Activated naive CD8-positive, alpha-beta T cell (primary cell): ENCODE data around the gene TRIML2.

Source experiments
- H3K27ac Mint-ChIP-seq: one replicate; pipeline ENCODE4 v1.8.0; 2021; ENCODE audit warnings: mixed read lengths
- H3K27me3 Mint-ChIP-seq: one replicate; pipeline ENCODE4 v1.8.0; 2021; ENCODE audit warnings: mixed read lengths
- H3K36me3 Mint-ChIP-seq: one replicate; pipeline ENCODE4 v1.8.0; 2021; ENCODE audit warnings: mixed read lengths
- H3K4me1 Mint-ChIP-seq: one replicate; pipeline ENCODE4 v1.8.0; 2021; ENCODE audit warnings: low read depth, mixed read lengths
- H3K4me3 Mint-ChIP-seq: one replicate; pipeline ENCODE4 v1.8.0; 2021; ENCODE audit warnings: mild to moderate bottlenecking, mixed read lengths
- H3K9me3 Mint-ChIP-seq: one replicate; pipeline ENCODE4 v1.8.0; 2021; ENCODE audit warnings: low read depth, mixed read lengths

Gene TRIML2

GRCh38 chr4:188109157-188109755 lies at the start of gene TRIML2:
TSS of gene TRIML2 (minus strand) at chr4:188109603. CDS start at chr4:188105368, 4,235 bp downstream.
- no peaks in the 10 kb centered on the region for H3K4me1 Mint-ChIP-seq
- H3K4me3 Mint-ChIP-seq: no peak within 1 kb of the TSS
- peaks cover 6% of the 10 kb centered on the region for H3K9me3 Mint-ChIP-seq
- no peak within 1 kb of the TSS for H3K27ac Mint-ChIP-seq
- no peaks in the 10 kb centered on the region for H3K27me3 Mint-ChIP-seq
- H3K36me3 Mint-ChIP-seq: no peaks in the 10 kb centered on the region

- Mint-ChIP-seq H3K4me3 (no peak overlapping the region), H3K27ac (no peak overlapping the region), H3K4me1 (no peaks in the 10 kb centered on the region), H3K36me3 (no peaks in the 10 kb centered on the region), H3K9me3 (no peaks in the 10 kb centered on the region), H3K27me3 (no peaks in the 10 kb centered on the region)
Measured at GRCh38 chr4:188158336-188158735, 48.9 kb upstream of the TRIML2 start.

GRCh38 chr4:188154668-188155405 lies 45.4 kb upstream of the TRIML2 start:
- Mint-ChIP-seq H3K27me3 (no peaks in the 10 kb centered on the region), H3K9me3 (no peaks in the 10 kb centered on the region)

GRCh38 chr4:188147776-188148175 lies 38.4 kb upstream of the TRIML2 start:
- Mint-ChIP-seq H3K27ac (no peak overlapping the region), H3K27me3 (no peaks in the 10 kb centered on the region), H3K36me3 (no peaks in the 10 kb centered on the region), H3K9me3 (no peaks in the 10 kb centered on the region), H3K4me3 (no peak overlapping the region), H3K4me1 (no peaks in the 10 kb centered on the region)

More at GRCh38 chr4:188154668-188155405, 45.4 kb upstream of the TRIML2 start:
- H3K4me3 Mint-ChIP-seq: no peak overlapping the region
- H3K36me3 Mint-ChIP-seq: no peaks in the 10 kb centered on the region
- no peak overlapping the region for H3K27ac Mint-ChIP-seq
- H3K4me1 Mint-ChIP-seq: no peaks in the 10 kb centered on the region

- H3K4me3 Mint-ChIP-seq: no peak overlapping the region
- H3K9me3 Mint-ChIP-seq: no peaks in the 10 kb centered on the region
- H3K36me3 Mint-ChIP-seq: no peaks in the 10 kb centered on the region
- no peaks in the 10 kb centered on the region for H3K4me1 Mint-ChIP-seq
- no peak overlapping the region for H3K27ac Mint-ChIP-seq
- H3K27me3 Mint-ChIP-seq: no peaks in the 10 kb centered on the region
Measured at GRCh38 chr4:188147176-188147575, 37.8 kb upstream of the TRIML2 start.

- H3K27me3 Mint-ChIP-seq: no peaks in the 10 kb centered on the region
- no peak overlapping the region for H3K4me3 Mint-ChIP-seq
- no peaks in the 10 kb centered on the region for H3K9me3 Mint-ChIP-seq
- no peaks in the 10 kb centered on the region for H3K4me1 Mint-ChIP-seq
- no peak overlapping the region for H3K27ac Mint-ChIP-seq
- no peaks in the 10 kb centered on the region for H3K36me3 Mint-ChIP-seq
Measured at GRCh38 chr4:188146618-188147017, 37.2 kb upstream of the TRIML2 start.

- Mint-ChIP-seq H3K4me3 (no peak overlapping the region), H3K9me3 (no peaks in the 10 kb centered on the region), H3K36me3 (no peaks in the 10 kb centered on the region), H3K4me1 (no peaks in the 10 kb centered on the region), H3K27me3 (no peaks in the 10 kb centered on the region), H3K27ac (no peak overlapping the region)
Measured at GRCh38 chr4:188145601-188146000, 36.2 kb upstream of the TRIML2 start.

- no peaks in the 10 kb centered on the region for H3K36me3 Mint-ChIP-seq
- no peaks in the 10 kb centered on the region for H3K4me1 Mint-ChIP-seq
- no peaks in the 10 kb centered on the region for H3K9me3 Mint-ChIP-seq
- H3K27me3 Mint-ChIP-seq: no peaks in the 10 kb centered on the region
- no peak overlapping the region for H3K27ac Mint-ChIP-seq
- H3K4me3 Mint-ChIP-seq: no peak overlapping the region
Measured at GRCh38 chr4:188143731-188144130, 34.3 kb upstream of the TRIML2 start.

GRCh38 chr4:188139671-188140070 lies 30.3 kb upstream of the TRIML2 start:
- Mint-ChIP-seq H3K4me3 (no peak overlapping the region), H3K27ac (no peak overlapping the region)

GRCh38 chr4:188139141-188139540 lies 29.7 kb upstream of the TRIML2 start, which contains the start of gene TRIML1:
TSS of gene TRIML1 (plus strand) at chr4:188139441. CDS start at chr4:188139559, 118 bp downstream.
- no peak within 1 kb of the TSS for H3K4me3 Mint-ChIP-seq
- no peak within 1 kb of the TSS for H3K27ac Mint-ChIP-seq
- no peaks in the 10 kb centered on the region for H3K9me3 Mint-ChIP-seq
- H3K4me1 Mint-ChIP-seq: no peaks in the 10 kb centered on the region
- H3K36me3 Mint-ChIP-seq: no peaks in the 10 kb centered on the region
- no peaks in the 10 kb centered on the region for H3K27me3 Mint-ChIP-seq

More at GRCh38 chr4:188139671-188140070, 30.3 kb upstream of the TRIML2 start:
- no peaks in the 10 kb centered on the region for H3K36me3 Mint-ChIP-seq
- H3K27me3 Mint-ChIP-seq: no peaks in the 10 kb centered on the region
- H3K4me1 Mint-ChIP-seq: no peaks in the 10 kb centered on the region
- no peaks in the 10 kb centered on the region for H3K9me3 Mint-ChIP-seq

GRCh38 chr4:188138227-188138626 lies 28.8 kb upstream of the TRIML2 start:
- H3K9me3 Mint-ChIP-seq: no peaks in the 10 kb centered on the region

GRCh38 chr4:188132232-188132631 lies 22.8 kb upstream of the TRIML2 start:
- H3K27ac Mint-ChIP-seq: no peak overlapping the region
- H3K27me3 Mint-ChIP-seq: no peaks in the 10 kb centered on the region
- no peaks in the 10 kb centered on the region for H3K36me3 Mint-ChIP-seq
- no peaks in the 10 kb centered on the region for H3K4me1 Mint-ChIP-seq
- no peak overlapping the region for H3K4me3 Mint-ChIP-seq
- H3K9me3 Mint-ChIP-seq: peaks cover 12% of the 10 kb centered on the region

More at GRCh38 chr4:188138227-188138626, 28.8 kb upstream of the TRIML2 start:
- Mint-ChIP-seq H3K36me3 (no peaks in the 10 kb centered on the region), H3K4me1 (no peaks in the 10 kb centered on the region), H3K4me3 (no peak overlapping the region), H3K27me3 (no peaks in the 10 kb centered on the region), H3K27ac (no peak overlapping the region)

GRCh38 chr4:188130355-188130754 lies 21.0 kb upstream of the TRIML2 start:
- H3K9me3 Mint-ChIP-seq: peaks cover 14% of the 10 kb centered on the region
- no peaks in the 10 kb centered on the region for H3K4me1 Mint-ChIP-seq
- no peaks in the 10 kb centered on the region for H3K36me3 Mint-ChIP-seq
- H3K27me3 Mint-ChIP-seq: no peaks in the 10 kb centered on the region
- H3K27ac Mint-ChIP-seq: no peak overlapping the region
- H3K4me3 Mint-ChIP-seq: no peak overlapping the region

- H3K27me3 Mint-ChIP-seq: no peaks in the 10 kb centered on the region
- H3K4me3 Mint-ChIP-seq: no peak overlapping the region
- no peaks in the 10 kb centered on the region for H3K36me3 Mint-ChIP-seq
- H3K9me3 Mint-ChIP-seq: peaks cover 9% of the 10 kb centered on the region
- no peaks in the 10 kb centered on the region for H3K4me1 Mint-ChIP-seq
- no peak overlapping the region for H3K27ac Mint-ChIP-seq
Measured at GRCh38 chr4:188127214-188127874, 17.9 kb upstream of the TRIML2 start.

- Mint-ChIP-seq H3K4me1 (no peaks in the 10 kb centered on the region), H3K4me3 (no peak overlapping the region)
Measured at GRCh38 chr4:188121530-188121929, 12.1 kb upstream of the TRIML2 start.

More at GRCh38 chr4:188121530-188121929, 12.1 kb upstream of the TRIML2 start:
- Mint-ChIP-seq H3K36me3 (no peaks in the 10 kb centered on the region), H3K9me3 (no peaks in the 10 kb centered on the region), H3K27ac (no peak overlapping the region), H3K27me3 (no peaks in the 10 kb centered on the region)
